ENCODE results near the gene DYSF.

- TF ChIP-seq EZH2 (IDR thresholded peaks at IDR 0.05) (no peak), POLR2AphosphoS5 (IDR thresholded peaks at IDR 0.05; ENCODE audit: borderline replicate concordance, low read depth, low read length) (no peak)
Measured at GRCh38 chr2:71710367-71711132, 257.2 kb downstream of the DYSF start.

Measured in SK-N-MC (cell line).